GM12878 (cell line): ENCODE measurements around the gene IL4I1.

Experiments
- ETV6 ChIP-seq, 2 experiments: fragments of 450-650 bp in 1 of 2; IDR thresholded peaks in 1 of 2; conservative IDR thresholded peaks in 1 of 2; 2 replicates each; pipeline ENCODE4 v1.6.1; 2014; ENCODE audit warnings: antibody characterized with exemption in 1 of 2, borderline replicate concordance in 1 of 2, low read depth in 1 of 2, mild to moderate bottlenecking in 1 of 2, moderate library complexity in 1 of 2
- KDM1A ChIP-seq: fragments of 200-600 bp; sonication (generic); IDR thresholded peaks from 2 replicates; pipeline ENCODE4 v1.6.1; 2016; ENCODE audit warnings: borderline replicate concordance
- MEF2A ChIP-seq: IDR thresholded peaks from 2 replicates; pipeline ENCODE4 v1.6.1; 2011; ENCODE audit warnings: low read depth, mild to moderate bottlenecking, low read length, moderate library complexity; ENCODE audit not compliant: insufficient read depth
- SUPT20H ChIP-seq: IDR thresholded peaks from 2 replicates; pipeline ENCODE4 v1.6.1; 2011; ENCODE audit warnings: low read depth, mild to moderate bottlenecking, low read length, moderate library complexity, borderline replicate concordance; ENCODE audit not compliant: control insufficient read depth
- SUZ12 ChIP-seq: fragments of 200-600 bp; sonication (generic); IDR thresholded peaks from one replicate; pipeline ENCODE4 v1.6.1; 2018; ENCODE audit warnings: antibody characterized with exemption, mild to moderate bottlenecking; ENCODE audit not compliant: unreplicated experiment
- TCF12 ChIP-seq: IDR thresholded peaks from 2 replicates; pipeline ENCODE4 v1.6.1; 2011; ENCODE audit warnings: low read depth, mild to moderate bottlenecking, low read length
- YY1 ChIP-seq: IDR thresholded peaks from 2 replicates; pipeline ENCODE4 v1.6.1; 2011; ENCODE audit warnings: low read depth, mild to moderate bottlenecking, low read length

- TF ChIP-seq KDM1A (no peak), TCF12 (no peak), ETV6 (conservative IDR thresholded peaks at IDR 0.05 in 1 of 2, IDR thresholded peaks at IDR 0.05 in 1 of 2; ENCODE audit: borderline replicate concordance in 1 of 2, low read depth in 1 of 2) (no peak), SUPT20H (no peak), SUZ12 (no peak), MEF2A (no peak), YY1 (no peak)
Observed at GRCh38 chr19:49840321-49840720, 56.4 kb downstream of the IL4I1 start.
